GM23338 (cell line): ENCODE measurements around the gene RIC8B. TPM values are rescaled to one million over a fixed set of nuclear protein-coding genes. Genes with fewer than 3 reads are reported as not detected.

Source experiments
- ATAC-seq: fragments of 200-7000 bp; cut with Tn5 transposase; 3 replicates; pipeline ENCODE4 v1.9.1; 2020
- DNase-seq: peaks from one replicate; pipeline ENCODE4 v3.0.0-alpha.2; 2015; ENCODE audit warnings: low spot score
- H2AFZ ChIP-seq: fragments of 200-600 bp; sonication (generic); 2 replicates; pipeline ENCODE4 v1.8.0; 2016; ENCODE audit warnings: antibody characterized with exemption, mild to moderate bottlenecking, moderate library complexity
- H3F3A ChIP-seq: fragments of 200-600 bp; sonication (generic); replicated peaks from 2 replicates; pipeline ENCODE4 v1.8.0; 2017; ENCODE audit warnings: antibody characterized with exemption, mixed run types, low read depth
- H3K27ac ChIP-seq: fragments of 200-600 bp; sonication (generic); 2 replicates; pipeline ENCODE4 v1.6.1; 2016; ENCODE audit warnings: low read depth
- H3K27me3 ChIP-seq: fragments of 200-600 bp; sonication (generic); 2 replicates; pipeline ENCODE4 v1.8.0; 2016; ENCODE audit warnings: mild to moderate bottlenecking, mixed run types, moderate library complexity; ENCODE audit not compliant: insufficient read depth
- H3K36me3 ChIP-seq: fragments of 200-600 bp; sonication (generic); 2 replicates; pipeline ENCODE4 v1.8.0; 2016; ENCODE audit warnings: mild to moderate bottlenecking; ENCODE audit not compliant: insufficient read depth
- H3K4me1 ChIP-seq: fragments of 200-600 bp; sonication (generic); 2 replicates; pipeline ENCODE4 v1.8.0; 2016; ENCODE audit warnings: mild to moderate bottlenecking, moderate library complexity; ENCODE audit not compliant: insufficient read depth
- H3K4me2 ChIP-seq: fragments of 200-600 bp; sonication (generic); 2 replicates; pipeline ENCODE4 v1.7.1; 2017; ENCODE audit warnings: mixed run types
- H3K4me3 ChIP-seq: fragments of 200-600 bp; sonication (generic); 2 replicates; pipeline ENCODE4 v1.6.1; 2016; ENCODE audit warnings: mixed run types
- H3K79me2 ChIP-seq: fragments of 200-600 bp; sonication (generic); replicated peaks from 2 replicates; pipeline ENCODE4 v1.8.0; 2017; ENCODE audit warnings: mild to moderate bottlenecking; ENCODE audit not compliant: insufficient read depth
- H3K9me2 ChIP-seq: fragments of 200-600 bp; sonication (generic); 2 replicates; pipeline ENCODE4 v1.8.0; 2017; ENCODE audit not compliant: insufficient read depth
- H4K20me1 ChIP-seq: fragments of 200-600 bp; sonication (generic); replicated peaks from 2 replicates; pipeline ENCODE4 v1.8.0; 2017; ENCODE audit warnings: mild to moderate bottlenecking; ENCODE audit not compliant: insufficient read depth
- H3K27ac Mint-ChIP-seq: 2 replicates; pipeline ENCODE4 v1.8.0; 2020; ENCODE audit warnings: inconsistent platforms, mild to moderate bottlenecking, moderate library complexity, mixed read lengths
- H3K27me3 Mint-ChIP-seq: 3 replicates; pipeline ENCODE4 v1.8.0; 2022; ENCODE audit warnings: low read depth, mild to moderate bottlenecking, moderate library complexity, mixed read lengths, inconsistent platforms; ENCODE audit not compliant: insufficient read depth, poor library complexity
- H3K36me3 Mint-ChIP-seq: 3 replicates; pipeline ENCODE4 v1.8.0; 2021; ENCODE audit warnings: low read depth, mild to moderate bottlenecking, inconsistent platforms, moderate library complexity, mixed read lengths
- H3K4me1 Mint-ChIP-seq: 3 replicates; pipeline ENCODE4 v1.8.0; 2020; ENCODE audit warnings: mild to moderate bottlenecking, inconsistent platforms, mixed read lengths
- H3K4me3 Mint-ChIP-seq: 3 replicates; pipeline ENCODE4 v1.8.0; 2021; ENCODE audit warnings: moderate library complexity, mild to moderate bottlenecking, inconsistent platforms, mixed read lengths
- H3K9me3 Mint-ChIP-seq: 3 replicates; pipeline ENCODE4 v1.8.0; 2020; ENCODE audit warnings: moderate library complexity, mild to moderate bottlenecking, inconsistent platforms, mixed read lengths
- EZH2 ChIP-seq: fragments of 200-600 bp; sonication (generic); IDR thresholded peaks from one replicate; pipeline ENCODE4 v1.8.0; 2017; ENCODE audit warnings: antibody characterized with exemption, mild to moderate bottlenecking, low read depth; ENCODE audit not compliant: unreplicated experiment
- EZH2phosphoT487 ChIP-seq: fragments of 200-600 bp; sonication (generic); IDR thresholded peaks from one replicate; pipeline ENCODE4 v1.8.1; 2018; ENCODE audit warnings: antibody characterized with exemption; ENCODE audit not compliant: unreplicated experiment
- JUNB ChIP-seq: IDR thresholded peaks from one replicate; pipeline ENCODE4 v1.6.1; 2016; ENCODE audit warnings: antibody characterized with exemption; ENCODE audit not compliant: unreplicated experiment
- NANOG ChIP-seq: IDR thresholded peaks from 2 replicates; pipeline ENCODE4 v1.6.1; 2016; ENCODE audit warnings: antibody characterized with exemption, borderline replicate concordance
- STAT1 ChIP-seq: IDR thresholded peaks from one replicate; pipeline ENCODE4 v1.6.1; 2016; ENCODE audit warnings: antibody characterized with exemption; ENCODE audit not compliant: unreplicated experiment
- ZNF114 ChIP-seq: fragments of 250-450 bp; sonication (Bioruptor Pico); IDR thresholded peaks from 2 replicates; pipeline ENCODE4 v1.5.0; 2020; ENCODE audit warnings: mild to moderate bottlenecking, moderate library complexity
- ZNF331 ChIP-seq: fragments of 250-450 bp; sonication (Bioruptor Pico); IDR thresholded peaks from 2 replicates; pipeline ENCODE4 v1.5.0; 2020; ENCODE audit warnings: low read depth, mild to moderate bottlenecking, moderate library complexity
- polyA plus RNA-seq: library from polyadenylated mRNA; unstranded; fragments of >200 nt; fragmentation: Nextera tagmentation; extraction: Ambion mirVana; gene quantifications from 2 replicates; pipeline ENCODE4 v1.2.1, GENCODE V29; 2016
- total RNA-seq: library from RNA; depleted of rRNA; stranded (reverse); fragments of >200 nt; shearing (Covaris generic); gene quantifications from 2 replicates; pipeline ENCODE4 v1.2.3, GENCODE V29; 2014
- TF ChIP-seq, protein P1 (sequence below), 2 experiments: fragments of 200-600 bp in 1 of 2; sonication (generic) in 1 of 2; conservative IDR thresholded peaks; 2 replicates each; pipeline versions ENCODE4 v1.5.1 to v1.6.1; 2016 to 2017; ENCODE audit warnings: antibody characterized with exemption in 2 of 2, low read depth in 2 of 2, mild to moderate bottlenecking in 2 of 2, moderate library complexity in 1 of 2
- TF ChIP-seq, protein P2 (sequence below): fragments of 250-450 bp; sonication (Bioruptor Pico); IDR thresholded peaks from 2 replicates; pipeline ENCODE4 v1.5.0; 2020; ENCODE audit warnings: mild to moderate bottlenecking, moderate library complexity
- TF ChIP-seq, protein P3 (sequence below): IDR thresholded peaks from one replicate; pipeline ENCODE4 v1.6.1; 2018; ENCODE audit warnings: antibody characterized with exemption; ENCODE audit not compliant: unreplicated experiment

Gene RIC8B
- total and polyA plus RNA-seq, 2 experiments from 2014 or later: 12.3 to 25.5 TPM

DNA sequence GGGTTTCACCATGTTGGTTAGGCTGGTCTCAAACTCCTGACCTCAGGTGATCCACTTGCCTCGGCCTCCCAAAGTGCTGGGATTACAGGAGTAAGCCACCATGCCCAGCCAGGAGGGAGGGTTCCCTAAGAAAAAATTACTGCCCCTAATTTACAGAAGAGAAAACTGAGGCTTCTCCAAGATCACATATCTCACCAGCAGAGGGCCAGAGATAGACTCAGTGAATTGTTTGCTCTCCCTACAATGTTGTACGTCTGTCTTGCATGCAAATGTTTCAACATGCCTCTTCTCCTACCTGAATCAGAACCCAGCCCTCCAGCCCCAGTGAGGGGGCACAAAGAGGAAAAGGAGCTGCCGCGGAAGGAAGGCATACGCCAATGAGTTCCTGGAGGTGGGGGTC is 132.9 kb downstream of the RIC8B start:
- TF ChIP-seq ZNF331 (CRISPR knock-in tag) (no peak), NANOG (no peak), STAT1 (no peak), ZNF114 (CRISPR knock-in tag) (no peak)
- TF ChIP-seq, protein P1, sequence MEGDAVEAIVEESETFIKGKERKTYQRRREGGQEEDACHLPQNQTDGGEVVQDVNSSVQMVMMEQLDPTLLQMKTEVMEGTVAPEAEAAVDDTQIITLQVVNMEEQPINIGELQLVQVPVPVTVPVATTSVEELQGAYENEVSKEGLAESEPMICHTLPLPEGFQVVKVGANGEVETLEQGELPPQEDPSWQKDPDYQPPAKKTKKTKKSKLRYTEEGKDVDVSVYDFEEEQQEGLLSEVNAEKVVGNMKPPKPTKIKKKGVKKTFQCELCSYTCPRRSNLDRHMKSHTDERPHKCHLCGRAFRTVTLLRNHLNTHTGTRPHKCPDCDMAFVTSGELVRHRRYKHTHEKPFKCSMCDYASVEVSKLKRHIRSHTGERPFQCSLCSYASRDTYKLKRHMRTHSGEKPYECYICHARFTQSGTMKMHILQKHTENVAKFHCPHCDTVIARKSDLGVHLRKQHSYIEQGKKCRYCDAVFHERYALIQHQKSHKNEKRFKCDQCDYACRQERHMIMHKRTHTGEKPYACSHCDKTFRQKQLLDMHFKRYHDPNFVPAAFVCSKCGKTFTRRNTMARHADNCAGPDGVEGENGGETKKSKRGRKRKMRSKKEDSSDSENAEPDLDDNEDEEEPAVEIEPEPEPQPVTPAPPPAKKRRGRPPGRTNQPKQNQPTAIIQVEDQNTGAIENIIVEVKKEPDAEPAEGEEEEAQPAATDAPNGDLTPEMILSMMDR (conservative IDR thresholded peaks at IDR 0.05; ENCODE audit: low read depth in 2 of 2): peak; percentile 29 to 40
- no peak overlapping the region for H3K27ac ChIP-seq

DNA sequence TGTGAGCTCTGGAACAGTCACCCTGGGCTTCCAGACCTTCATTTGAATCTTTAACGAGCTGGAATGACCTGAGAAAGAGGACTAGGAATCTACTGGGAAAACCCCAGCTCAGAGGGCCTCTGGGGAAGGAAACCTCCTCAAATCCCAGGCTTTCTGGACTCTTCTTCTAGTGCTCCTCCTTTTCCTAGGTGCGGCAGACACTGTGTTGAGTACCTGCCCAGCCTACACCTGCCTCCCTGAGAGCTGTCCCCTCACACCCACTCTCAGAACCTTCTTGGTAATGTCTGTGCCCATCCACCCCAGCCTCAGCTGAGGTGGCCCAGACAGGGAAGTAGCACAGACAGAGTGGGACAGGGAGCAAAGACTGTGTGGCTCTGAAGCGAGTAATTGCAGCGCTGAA is 133.4 kb downstream of the RIC8B start:
- H3K27me3 Mint-ChIP-seq: peaks cover 17% of the 10 kb centered on the region
- Histone ChIP-seq H3F3A (no peaks in the 10 kb centered on the region), H3K27me3 (peaks cover 10% of the 10 kb centered on the region), H3K27ac (no peak overlapping the region), H3K4me2 (no peak overlapping the region), H3K4me1 (peaks cover 4% of the 10 kb centered on the region; the same call in 1 of the 2 replicates), H4K20me1 (no peaks in the 10 kb centered on the region), H3K9me2 (no peaks in the 10 kb centered on the region), H3K4me3 (no peak overlapping the region), H3K79me2 (no peaks in the 10 kb centered on the region), H3K36me3 (no peaks in the 10 kb centered on the region), H2AFZ (peak overlapping the region; percentile 80)
- H3K4me1 Mint-ChIP-seq: peaks cover 2% of the 10 kb centered on the region; the same call in 2 of the 3 replicates
- H3K36me3 Mint-ChIP-seq: no peaks in the 10 kb centered on the region
- TF ChIP-seq ZNF114 (CRISPR knock-in tag): no peak
- TF ChIP-seq JUNB: no peak
- no peak for TF ChIP-seq EZH2phosphoT487
- TF ChIP-seq STAT1: no peak
- TF ChIP-seq ZNF331 (CRISPR knock-in tag): no peak
- TF ChIP-seq, protein P2, sequence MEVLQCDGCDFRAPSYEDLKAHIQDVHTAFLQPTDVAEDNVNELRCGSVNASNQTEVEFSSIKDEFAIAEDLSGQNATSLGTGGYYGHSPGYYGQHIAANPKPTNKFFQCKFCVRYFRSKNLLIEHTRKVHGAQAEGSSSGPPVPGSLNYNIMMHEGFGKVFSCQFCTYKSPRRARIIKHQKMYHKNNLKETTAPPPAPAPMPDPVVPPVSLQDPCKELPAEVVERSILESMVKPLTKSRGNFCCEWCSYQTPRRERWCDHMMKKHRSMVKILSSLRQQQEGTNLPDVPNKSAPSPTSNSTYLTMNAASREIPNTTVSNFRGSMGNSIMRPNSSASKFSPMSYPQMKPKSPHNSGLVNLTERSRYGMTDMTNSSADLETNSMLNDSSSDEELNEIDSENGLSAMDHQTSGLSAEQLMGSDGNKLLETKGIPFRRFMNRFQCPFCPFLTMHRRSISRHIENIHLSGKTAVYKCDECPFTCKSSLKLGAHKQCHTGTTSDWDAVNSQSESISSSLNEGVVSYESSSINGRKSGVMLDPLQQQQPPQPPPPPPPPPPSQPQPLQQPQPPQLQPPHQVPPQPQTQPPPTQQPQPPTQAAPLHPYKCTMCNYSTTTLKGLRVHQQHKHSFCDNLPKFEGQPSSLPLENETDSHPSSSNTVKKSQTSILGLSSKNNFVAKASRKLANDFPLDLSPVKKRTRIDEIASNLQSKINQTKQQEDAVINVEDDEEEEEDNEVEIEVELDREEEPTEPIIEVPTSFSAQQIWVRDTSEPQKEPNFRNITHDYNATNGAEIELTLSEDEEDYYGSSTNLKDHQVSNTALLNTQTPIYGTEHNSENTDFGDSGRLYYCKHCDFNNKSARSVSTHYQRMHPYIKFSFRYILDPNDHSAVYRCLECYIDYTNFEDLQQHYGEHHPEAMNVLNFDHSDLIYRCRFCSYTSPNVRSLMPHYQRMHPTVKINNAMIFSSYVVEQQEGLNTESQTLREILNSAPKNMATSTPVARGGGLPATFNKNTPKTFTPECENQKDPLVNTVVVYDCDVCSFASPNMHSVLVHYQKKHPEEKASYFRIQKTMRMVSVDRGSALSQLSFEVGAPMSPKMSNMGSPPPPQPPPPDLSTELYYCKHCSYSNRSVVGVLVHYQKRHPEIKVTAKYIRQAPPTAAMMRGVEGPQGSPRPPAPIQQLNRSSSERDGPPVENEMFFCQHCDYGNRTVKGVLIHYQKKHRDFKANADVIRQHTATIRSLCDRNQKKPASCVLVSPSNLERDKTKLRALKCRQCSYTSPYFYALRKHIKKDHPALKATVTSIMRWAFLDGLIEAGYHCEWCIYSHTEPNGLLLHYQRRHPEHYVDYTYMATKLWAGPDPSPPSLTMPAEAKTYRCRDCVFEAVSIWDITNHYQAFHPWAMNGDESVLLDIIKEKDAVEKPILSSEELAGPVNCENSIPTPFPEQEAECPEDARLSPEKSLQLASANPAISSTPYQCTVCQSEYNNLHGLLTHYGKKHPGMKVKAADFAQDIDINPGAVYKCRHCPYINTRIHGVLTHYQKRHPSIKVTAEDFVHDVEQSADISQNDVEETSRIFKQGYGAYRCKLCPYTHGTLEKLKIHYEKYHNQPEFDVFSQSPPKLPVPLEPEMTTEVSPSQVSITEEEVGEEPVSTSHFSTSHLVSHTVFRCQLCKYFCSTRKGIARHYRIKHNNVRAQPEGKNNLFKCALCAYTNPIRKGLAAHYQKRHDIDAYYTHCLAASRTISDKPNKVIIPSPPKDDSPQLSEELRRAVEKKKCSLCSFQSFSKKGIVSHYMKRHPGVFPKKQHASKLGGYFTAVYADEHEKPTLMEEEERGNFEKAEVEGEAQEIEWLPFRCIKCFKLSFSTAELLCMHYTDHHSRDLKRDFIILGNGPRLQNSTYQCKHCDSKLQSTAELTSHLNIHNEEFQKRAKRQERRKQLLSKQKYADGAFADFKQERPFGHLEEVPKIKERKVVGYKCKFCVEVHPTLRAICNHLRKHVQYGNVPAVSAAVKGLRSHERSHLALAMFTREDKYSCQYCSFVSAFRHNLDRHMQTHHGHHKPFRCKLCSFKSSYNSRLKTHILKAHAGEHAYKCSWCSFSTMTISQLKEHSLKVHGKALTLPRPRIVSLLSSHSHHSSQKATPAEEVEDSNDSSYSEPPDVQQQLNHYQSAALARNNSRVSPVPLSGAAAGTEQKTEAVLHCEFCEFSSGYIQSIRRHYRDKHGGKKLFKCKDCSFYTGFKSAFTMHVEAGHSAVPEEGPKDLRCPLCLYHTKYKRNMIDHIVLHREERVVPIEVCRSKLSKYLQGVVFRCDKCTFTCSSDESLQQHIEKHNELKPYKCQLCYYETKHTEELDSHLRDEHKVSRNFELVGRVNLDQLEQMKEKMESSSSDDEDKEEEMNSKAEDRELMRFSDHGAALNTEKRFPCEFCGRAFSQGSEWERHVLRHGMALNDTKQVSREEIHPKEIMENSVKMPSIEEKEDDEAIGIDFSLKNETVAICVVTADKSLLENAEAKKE: no peak
- TF ChIP-seq EZH2: no peak
- TF ChIP-seq, protein P3, sequence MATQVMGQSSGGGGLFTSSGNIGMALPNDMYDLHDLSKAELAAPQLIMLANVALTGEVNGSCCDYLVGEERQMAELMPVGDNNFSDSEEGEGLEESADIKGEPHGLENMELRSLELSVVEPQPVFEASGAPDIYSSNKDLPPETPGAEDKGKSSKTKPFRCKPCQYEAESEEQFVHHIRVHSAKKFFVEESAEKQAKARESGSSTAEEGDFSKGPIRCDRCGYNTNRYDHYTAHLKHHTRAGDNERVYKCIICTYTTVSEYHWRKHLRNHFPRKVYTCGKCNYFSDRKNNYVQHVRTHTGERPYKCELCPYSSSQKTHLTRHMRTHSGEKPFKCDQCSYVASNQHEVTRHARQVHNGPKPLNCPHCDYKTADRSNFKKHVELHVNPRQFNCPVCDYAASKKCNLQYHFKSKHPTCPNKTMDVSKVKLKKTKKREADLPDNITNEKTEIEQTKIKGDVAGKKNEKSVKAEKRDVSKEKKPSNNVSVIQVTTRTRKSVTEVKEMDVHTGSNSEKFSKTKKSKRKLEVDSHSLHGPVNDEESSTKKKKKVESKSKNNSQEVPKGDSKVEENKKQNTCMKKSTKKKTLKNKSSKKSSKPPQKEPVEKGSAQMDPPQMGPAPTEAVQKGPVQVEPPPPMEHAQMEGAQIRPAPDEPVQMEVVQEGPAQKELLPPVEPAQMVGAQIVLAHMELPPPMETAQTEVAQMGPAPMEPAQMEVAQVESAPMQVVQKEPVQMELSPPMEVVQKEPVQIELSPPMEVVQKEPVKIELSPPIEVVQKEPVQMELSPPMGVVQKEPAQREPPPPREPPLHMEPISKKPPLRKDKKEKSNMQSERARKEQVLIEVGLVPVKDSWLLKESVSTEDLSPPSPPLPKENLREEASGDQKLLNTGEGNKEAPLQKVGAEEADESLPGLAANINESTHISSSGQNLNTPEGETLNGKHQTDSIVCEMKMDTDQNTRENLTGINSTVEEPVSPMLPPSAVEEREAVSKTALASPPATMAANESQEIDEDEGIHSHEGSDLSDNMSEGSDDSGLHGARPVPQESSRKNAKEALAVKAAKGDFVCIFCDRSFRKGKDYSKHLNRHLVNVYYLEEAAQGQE: no peak
- no peaks in the 10 kb centered on the region for H3K9me3 Mint-ChIP-seq
- H3K27ac Mint-ChIP-seq: no peak overlapping the region
- DNase-seq (no peak), ATAC-seq (no peak)
- H3K4me3 Mint-ChIP-seq: no peak overlapping the region

More for the DNA sequence above, 132.9 kb downstream of the RIC8B start:
- no peaks in the 10 kb centered on the region for H3K36me3 ChIP-seq
- H3K79me2 ChIP-seq: no peaks in the 10 kb centered on the region
- H3K4me1 Mint-ChIP-seq: peaks cover 2% of the 10 kb centered on the region; the same call in 2 of the 3 replicates
- H3K27ac Mint-ChIP-seq: no peak overlapping the region
- H3K27me3 Mint-ChIP-seq: peaks cover 18% of the 10 kb centered on the region
- no peak overlapping the region for H3K4me3 Mint-ChIP-seq
- H2AFZ ChIP-seq: peak overlapping the region; percentile 80
- H4K20me1 ChIP-seq: no peaks in the 10 kb centered on the region
- H3F3A ChIP-seq: no peaks in the 10 kb centered on the region
- H3K4me1 ChIP-seq: peaks cover 4% of the 10 kb centered on the region; the same call in 1 of the 2 replicates
- H3K4me3 ChIP-seq: no peak overlapping the region
- H3K9me3 Mint-ChIP-seq: no peaks in the 10 kb centered on the region
- peak; percentile 23 for DNase-seq
- H3K27me3 ChIP-seq: peaks cover 14% of the 10 kb centered on the region
- no peaks in the 10 kb centered on the region for H3K9me2 ChIP-seq
- H3K36me3 Mint-ChIP-seq: no peaks in the 10 kb centered on the region
- no peak overlapping the region for H3K4me2 ChIP-seq
- ATAC-seq: no peak
